Chondrocyte (in vitro differentiated cells): ENCODE measurements around the gene ZNF136. TPM values are rescaled to one million over a fixed set of nuclear protein-coding genes. Genes with fewer than 3 reads are reported as not detected.
A peak's percentile ranks its signal among the peaks of the same experiment; 100 is the strongest.

ENCODE experiments used
- DNase-seq: peaks from one replicate; pipeline ENCODE4 v3.0.0; 2021; ENCODE audit warnings: mixed read lengths, low spot score
- H3K27ac Mint-ChIP-seq: one replicate; pipeline ENCODE4 v1.8.0; 2021; ENCODE audit warnings: mild to moderate bottlenecking, moderate library complexity, mixed read lengths; ENCODE audit not compliant: unreplicated experiment
- H3K27me3 Mint-ChIP-seq: 2 replicates; pipeline ENCODE4 v1.8.0; 2021; ENCODE audit warnings: low read depth, mixed read lengths
- H3K36me3 Mint-ChIP-seq: 2 replicates; pipeline ENCODE4 v1.8.0; 2021; ENCODE audit warnings: low read depth, mixed read lengths
- H3K4me1 Mint-ChIP-seq: 2 replicates; pipeline ENCODE4 v1.8.0; 2021; ENCODE audit warnings: low read depth, mild to moderate bottlenecking, mixed read lengths
- H3K4me3 Mint-ChIP-seq: one replicate; pipeline ENCODE4 v1.8.0; 2021; ENCODE audit warnings: mild to moderate bottlenecking, moderate library complexity, mixed read lengths; ENCODE audit not compliant: unreplicated experiment
- H3K9me3 Mint-ChIP-seq: 2 replicates; pipeline ENCODE4 v1.8.0; 2021; ENCODE audit warnings: low read depth, mixed read lengths
- CTCF ChIP-seq: fragments of 200-600 bp; sonication (generic); IDR thresholded peaks from 2 replicates; pipeline ENCODE4 v1.5.0; 2021; ENCODE audit warnings: antibody characterized with exemption, mild to moderate bottlenecking, moderate library complexity
- total RNA-seq: library from RNA; stranded (reverse); gene quantifications from 3 replicates; pipeline ENCODE4 v1.2.1, GENCODE V29; 2021

ZNF136 gene
- total RNA-seq, 1 donor from 2014 or later, result 7.1 TPM

- no peak for TF ChIP-seq CTCF
- peak overlapping the region; percentile 100 for H3K27ac Mint-ChIP-seq
- H3K36me3 Mint-ChIP-seq, result no peaks in the 10 kb centered on the region
These were observed 399 bp upstream of the ZNF136 start for GRCh38 chr19:12162513-12162881.

GRCh38 chr19:12163826-12164225 lies 930 bp downstream of the ZNF136 start:
- no peak for DNase-seq
- no peaks in the 10 kb centered on the region for H3K36me3 Mint-ChIP-seq

More at GRCh38 chr19:12162513-12162881, 399 bp upstream of the ZNF136 start:
- no peaks in the 10 kb centered on the region for H3K27me3 Mint-ChIP-seq
- DNase-seq, result no peak
- H3K4me1 Mint-ChIP-seq, result peaks cover 41% of the 10 kb centered on the region
- H3K9me3 Mint-ChIP-seq, result no peaks in the 10 kb centered on the region
- H3K4me3 Mint-ChIP-seq, result peak overlapping the region; percentile 89

GRCh38 chr19:12166626-12167025 lies 3.7 kb downstream of the ZNF136 start:
- no peaks in the 10 kb centered on the region for H3K27me3 Mint-ChIP-seq

More at GRCh38 chr19:12163826-12164225, 930 bp downstream of the ZNF136 start:
- H3K4me1 Mint-ChIP-seq, result peaks cover 41% of the 10 kb centered on the region
- no peaks in the 10 kb centered on the region for H3K9me3 Mint-ChIP-seq
- peak overlapping the region; percentile 89 for H3K4me3 Mint-ChIP-seq
- TF ChIP-seq CTCF, result peak; percentile 12
- H3K27me3 Mint-ChIP-seq, result no peaks in the 10 kb centered on the region
- peak overlapping the region; percentile 100 for H3K27ac Mint-ChIP-seq

GRCh38 chr19:12180377-12180776 lies 17.5 kb downstream of the ZNF136 start:
- H3K4me1 Mint-ChIP-seq, result no peaks in the 10 kb centered on the region
- no peak overlapping the region for H3K27ac Mint-ChIP-seq
- no peaks in the 10 kb centered on the region for H3K27me3 Mint-ChIP-seq
- TF ChIP-seq CTCF, result no peak
- H3K36me3 Mint-ChIP-seq, result peaks cover 53% of the 10 kb centered on the region
- no peak for DNase-seq
- peaks cover 39% of the 10 kb centered on the region for H3K9me3 Mint-ChIP-seq
- H3K4me3 Mint-ChIP-seq, result no peak overlapping the region

More at GRCh38 chr19:12166626-12167025, 3.7 kb downstream of the ZNF136 start:
- Mint-ChIP-seq H3K4me1 (peaks cover 41% of the 10 kb centered on the region), H3K36me3 (peaks cover 6% of the 10 kb centered on the region), H3K9me3 (no peaks in the 10 kb centered on the region), H3K27ac (peak overlapping the region; percentile 66), H3K4me3 (no peak overlapping the region)
- no peak for TF ChIP-seq CTCF
- no peak for DNase-seq

GRCh38 chr19:12187625-12188024 lies 24.7 kb downstream of the ZNF136 start:
- Mint-ChIP-seq H3K9me3 (peaks cover 67% of the 10 kb centered on the region), H3K36me3 (peaks cover 82% of the 10 kb centered on the region), H3K27ac (no peak overlapping the region), H3K27me3 (no peaks in the 10 kb centered on the region), H3K4me1 (no peaks in the 10 kb centered on the region), H3K4me3 (no peak overlapping the region)
- no peak for TF ChIP-seq CTCF
- DNase-seq, result no peak
